Pons (tissue), 1 donor: Measurements from ENCODE around the gene PPP1R2.

Experiments
- DNase-seq: peaks from one replicate; pipeline ENCODE4 v3.0.0-alpha.2; 2016; ENCODE audit warnings: low spot score

Gene PPP1R2

DNA sequence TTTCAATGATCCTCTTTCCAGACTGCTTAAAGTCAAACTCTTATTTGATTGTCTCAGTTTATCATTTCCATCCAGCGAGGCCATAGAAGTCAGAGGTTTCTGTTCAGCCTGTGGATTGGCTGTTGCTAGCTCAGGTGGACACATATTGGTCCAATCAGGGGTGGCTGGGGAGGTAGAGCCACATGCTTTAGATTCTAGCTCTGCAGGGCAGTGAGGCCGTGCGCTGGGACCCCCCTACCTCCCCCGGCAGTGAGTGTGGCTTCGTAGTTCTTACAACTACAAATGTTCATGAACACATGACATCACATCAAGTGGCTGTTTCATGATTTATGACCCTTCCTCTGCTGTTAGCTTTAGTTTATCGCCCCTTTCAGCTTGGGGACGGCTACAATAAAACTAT lies 22.6 kb upstream of the PPP1R2 start:
- DNase-seq: no peak

- DNase-seq: no peak
Measured at GRCh38 chr3:195563317-195563716, 20.2 kb upstream of the PPP1R2 start.

- DNase-seq: peak; percentile 28
Measured at GRCh38 chr3:195559723-195560409, 16.7 kb upstream of the PPP1R2 start.

GRCh38 chr3:195558602-195559001 lies 15.5 kb upstream of the PPP1R2 start:
- peak; percentile 45 for DNase-seq

GRCh38 chr3:195557322-195557721 lies 14.2 kb upstream of the PPP1R2 start:
- no peak for DNase-seq

DNA sequence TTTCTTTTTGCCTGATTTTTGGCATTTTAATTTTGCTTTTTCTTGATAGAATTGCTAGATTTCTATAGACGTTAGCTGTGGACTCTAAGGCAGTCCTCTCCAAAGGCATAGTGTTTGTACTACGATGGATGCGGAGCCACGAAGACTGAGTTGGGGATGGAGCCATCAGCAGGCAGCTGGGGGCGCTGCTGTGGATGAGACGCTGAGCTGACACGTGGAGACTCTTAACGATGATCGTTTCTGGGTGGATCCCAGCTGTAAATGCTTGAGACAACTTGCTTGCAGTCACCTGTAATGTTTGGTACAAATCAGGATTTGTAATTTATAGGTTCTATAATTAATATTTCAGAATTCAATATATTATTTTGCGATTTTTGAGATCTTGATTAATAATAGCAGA lies 13.3 kb upstream of the PPP1R2 start:
- DNase-seq: peak; percentile 53

GRCh38 chr3:195555110-195555509 lies 12.0 kb upstream of the PPP1R2 start:
- no peak for DNase-seq

DNA sequence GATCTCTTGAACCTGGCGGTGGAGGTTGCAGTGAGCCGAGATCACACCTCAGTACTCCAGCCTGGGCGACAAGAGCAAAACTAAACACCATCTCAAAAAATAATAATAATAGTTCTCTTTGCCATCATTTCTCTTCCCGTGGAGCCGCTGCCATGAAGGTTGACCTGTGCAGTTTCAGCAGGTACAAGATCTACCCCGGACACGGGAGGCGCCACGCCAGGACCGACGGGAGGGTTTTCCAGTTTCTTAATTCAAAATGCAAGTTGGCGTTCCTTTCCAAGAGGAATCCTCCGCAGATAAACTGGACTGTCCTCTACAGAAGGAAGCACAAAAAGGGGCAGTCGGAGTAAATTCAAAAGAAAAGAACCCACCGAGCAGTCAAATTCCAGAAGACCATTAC lies 11.3 kb upstream of the PPP1R2 start:
- DNase-seq: no peak

- DNase-seq: no peak
Measured at GRCh38 chr3:195553268-195553667, 10.1 kb upstream of the PPP1R2 start.

- no peak for DNase-seq
Measured at GRCh38 chr3:195551381-195551978, 8.4 kb upstream of the PPP1R2 start.

GRCh38 chr3:195550723-195551122 lies 7.6 kb upstream of the PPP1R2 start:
- no peak for DNase-seq

- DNase-seq: no peak
Measured at GRCh38 chr3:195549931-195550519, 6.9 kb upstream of the PPP1R2 start.

DNA sequence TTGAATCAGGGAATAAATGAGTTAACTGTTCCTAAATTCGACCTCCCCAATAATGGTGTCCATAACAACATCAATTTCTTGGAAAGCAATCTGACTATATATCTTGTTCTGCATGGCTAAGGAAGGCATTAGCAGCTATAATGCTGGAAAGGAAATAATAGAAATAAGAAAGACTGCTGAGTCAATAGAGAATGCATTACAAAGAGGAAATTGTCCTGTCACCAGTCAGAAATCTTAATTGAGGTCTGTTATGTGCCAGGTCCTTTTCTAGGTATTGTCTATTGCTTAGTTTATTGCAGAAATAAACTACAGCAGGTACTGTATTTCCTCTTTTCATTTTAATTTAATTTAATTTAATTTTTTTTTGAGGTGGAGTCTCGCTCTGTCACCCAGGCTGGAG lies 5.9 kb upstream of the PPP1R2 start:
- no peak for DNase-seq

DNA sequence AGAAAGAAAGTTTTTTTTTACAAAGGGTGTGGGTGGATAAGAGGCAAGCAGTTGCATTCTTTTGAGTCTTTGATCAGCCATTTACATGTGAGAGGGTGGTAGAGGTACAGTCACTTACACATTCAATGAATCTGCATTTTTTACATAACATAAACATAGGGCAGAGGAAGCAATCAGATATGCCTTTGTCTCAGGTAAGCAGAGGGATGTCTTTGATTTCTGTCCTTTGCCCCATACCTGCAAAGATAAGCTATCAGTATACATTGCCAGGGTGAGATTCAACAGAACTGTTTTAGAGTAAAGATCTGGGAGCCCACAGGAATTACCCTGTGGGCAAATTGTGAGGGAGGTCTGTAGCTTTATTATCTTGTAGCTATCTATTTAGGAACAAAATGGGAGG lies 5.4 kb upstream of the PPP1R2 start:
- no peak for DNase-seq

- no peak for DNase-seq
Measured at GRCh38 chr3:195548006-195548405, 4.9 kb upstream of the PPP1R2 start.

- DNase-seq: no peak
Measured at GRCh38 chr3:195546130-195546560, 3.0 kb upstream of the PPP1R2 start.

- no peak for DNase-seq
Measured at GRCh38 chr3:195544634-195545033, 1.5 kb upstream of the PPP1R2 start.

- no peak for DNase-seq
Measured at GRCh38 chr3:195544230-195544536, 1.1 kb upstream of the PPP1R2 start.

DNA sequence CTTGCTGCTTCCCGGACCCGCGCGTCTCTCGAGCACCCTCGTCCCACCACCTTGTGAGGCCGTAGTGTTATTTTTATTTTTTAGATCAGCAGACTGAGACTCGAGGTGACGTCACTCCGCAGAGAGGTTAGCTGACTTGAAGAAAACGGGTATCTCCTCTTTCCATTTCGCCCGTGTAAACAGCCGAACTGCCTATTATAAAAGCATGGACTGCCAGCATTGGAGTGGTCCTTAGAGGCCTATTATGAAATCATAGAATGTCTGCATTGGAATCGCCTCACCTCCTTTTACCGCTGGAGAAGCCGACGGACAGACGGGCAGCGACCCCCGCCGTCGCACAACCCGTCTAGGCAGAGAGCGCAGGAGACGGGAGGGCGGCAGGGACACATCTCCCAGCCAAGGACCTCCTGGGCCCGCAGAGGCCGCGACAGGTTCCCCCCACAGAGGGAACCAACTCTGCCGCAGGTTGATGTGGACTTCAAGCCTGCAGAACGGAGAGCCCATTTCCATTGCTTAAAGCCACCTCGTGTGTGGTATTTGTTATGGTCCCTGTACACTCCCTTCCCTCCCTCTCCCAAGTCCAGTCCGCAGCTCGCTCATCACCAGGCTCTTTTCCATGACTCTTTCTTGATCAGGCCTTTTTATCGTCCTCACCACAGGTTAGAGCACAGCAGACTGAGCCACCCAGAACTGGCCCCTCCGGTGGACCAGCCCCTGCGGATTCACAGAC lies 540 bp upstream of the PPP1R2 start:
- DNase-seq: peak; percentile 17

GRCh38 chr3:195542316-195542697 lies 818 bp downstream of the PPP1R2 start:
- DNase-seq: peak; percentile 59

DNA sequence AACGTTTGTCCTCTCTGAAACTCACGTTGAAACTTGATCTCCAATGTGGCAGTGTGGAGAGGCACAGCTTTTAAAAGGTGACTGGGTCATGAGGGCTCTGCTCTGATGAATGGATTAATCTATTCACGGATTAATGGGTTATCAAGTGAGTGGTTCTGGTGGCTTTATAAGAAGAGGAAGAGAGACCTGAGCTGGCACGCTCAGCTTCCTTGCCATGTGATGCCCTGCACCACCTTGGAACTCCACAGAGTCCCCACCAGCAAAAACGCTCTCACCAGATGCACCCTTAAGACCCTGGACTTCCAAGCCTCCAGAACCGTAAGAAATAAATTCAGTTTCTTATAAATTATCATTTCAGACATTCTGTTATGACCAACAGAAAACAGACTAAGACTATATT lies 2.6 kb downstream of the PPP1R2 start:
- no peak for DNase-seq

DNA sequence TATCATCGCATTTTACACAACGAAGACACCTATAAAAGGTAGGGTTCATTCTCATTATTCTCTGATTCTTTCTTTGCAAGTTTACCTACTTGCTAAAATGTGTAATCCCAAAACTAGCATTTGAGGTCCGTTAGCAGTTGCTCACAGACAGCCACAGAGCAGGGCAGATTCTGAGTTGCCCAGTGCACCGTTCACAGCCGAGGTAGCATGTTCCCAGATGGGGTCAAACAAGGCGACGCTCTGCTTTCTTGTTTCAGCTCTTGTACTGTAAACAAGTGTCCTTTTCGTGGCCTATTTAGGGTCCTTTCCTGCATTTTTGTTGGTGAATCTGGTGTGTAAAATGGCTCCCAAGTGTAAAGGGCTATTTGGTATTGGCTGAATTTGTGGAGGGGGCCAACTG lies 3.1 kb downstream of the PPP1R2 start:
- no peak for DNase-seq

DNA sequence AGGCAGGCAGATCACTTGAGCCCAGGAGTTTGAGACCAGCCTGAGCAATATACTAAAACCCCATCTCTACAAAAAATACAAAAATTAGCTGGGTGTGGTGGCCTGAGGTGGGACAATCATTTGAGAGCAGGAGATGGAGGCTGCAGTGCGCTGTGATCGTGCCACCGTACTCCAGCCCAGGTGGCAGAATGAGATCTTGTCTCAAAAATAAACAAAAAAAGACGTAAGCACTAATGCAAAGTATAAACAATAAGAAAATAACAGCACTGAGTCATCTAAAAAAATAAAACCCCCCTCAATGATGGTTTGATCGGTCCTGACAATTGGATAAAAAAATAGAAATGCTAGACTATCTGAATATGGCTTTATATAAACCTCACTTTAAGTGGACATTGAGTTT lies 3.6 kb downstream of the PPP1R2 start:
- no peak for DNase-seq
